Measurements from ENCODE around the gene TBC1D1. TPM values are rescaled to one million over a fixed set of nuclear protein-coding genes. Genes with fewer than 3 reads are reported as not detected.
A peak's percentile ranks its signal among the peaks of the same experiment; 100 is the strongest.

The TBC1D1 gene
- polyA plus RNA-seq, 3 donors from 2014 or later, result 15.2 to 33.3 (median 18.0) TPM

GRCh38 chr4:38003102-38003501 is 112.2 kb downstream of the TBC1D1 start:
- DNase-seq, result peak; percentile 66 to 68 (median 67)
- Mint-ChIP-seq H3K27me3 (ENCODE audit: low read depth in 3 of 3) (peaks cover 0 to 2% (median 0%) of the 10 kb centered on the region in 3 donors), H3K4me1 (peaks cover 71 to 79% of the 10 kb centered on the region in 2 donors), H3K4me3 (peak overlapping the region; percentile 57 to 78 (median 72)), H3K36me3 (peaks cover 0 to 9% (median 0%) of the 10 kb centered on the region in 3 donors), H3K9me3 (no peaks in the 10 kb centered on the region), H3K27ac (peak overlapping the region; percentile 70 to 86 (median 78))

DNA sequence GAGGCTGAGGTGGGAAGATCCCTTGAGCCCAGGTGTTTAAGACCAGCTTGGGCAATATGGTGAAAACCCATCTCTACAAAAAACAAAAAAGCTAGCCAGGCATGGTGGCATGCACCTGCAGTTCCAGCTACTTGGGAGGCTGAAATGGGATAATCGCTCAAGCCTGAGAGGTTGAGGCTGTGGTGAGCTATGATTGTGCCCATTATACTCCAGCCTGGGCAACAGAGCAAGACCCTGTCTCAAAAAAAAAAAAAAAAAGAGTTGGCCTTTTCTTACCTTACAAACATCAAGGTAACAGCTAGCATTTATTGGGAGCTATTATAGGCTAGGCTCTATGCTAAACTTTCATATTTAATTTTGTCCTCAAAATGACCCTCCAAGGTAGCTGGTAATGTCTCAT is 112.7 kb downstream of the TBC1D1 start:
- peaks cover 0 to 2% (median 0%) of the 10 kb centered on the region in 3 donors for H3K27me3 Mint-ChIP-seq (ENCODE audit: low read depth in 3 of 3)
- H3K4me3 Mint-ChIP-seq, result peak overlapping the region; percentile 57 to 78 (median 72)
- peaks cover 71 to 79% of the 10 kb centered on the region in 2 donors for H3K4me1 Mint-ChIP-seq
- H3K27ac Mint-ChIP-seq, result peak overlapping the region; percentile 70 to 86 (median 78)
- DNase-seq, result no peak
- H3K9me3 Mint-ChIP-seq, result no peaks in the 10 kb centered on the region
- H3K36me3 Mint-ChIP-seq, result peaks cover 0 to 9% (median 0%) of the 10 kb centered on the region in 3 donors

- H3K4me1 Mint-ChIP-seq, result peaks cover 71 to 79% of the 10 kb centered on the region in 2 donors
- peaks cover 0 to 2% (median 0%) of the 10 kb centered on the region in 3 donors for H3K27me3 Mint-ChIP-seq (ENCODE audit: low read depth in 3 of 3)
- H3K9me3 Mint-ChIP-seq, result no peaks in the 10 kb centered on the region
- no peak for DNase-seq
- H3K4me3 Mint-ChIP-seq, result peak overlapping the region in 1 of 5 donors; percentile 28
- H3K27ac Mint-ChIP-seq, result peak overlapping the region in 4 of 6 donors; percentile 28 to 55 (median 40)
- peaks cover 0 to 9% (median 0%) of the 10 kb centered on the region in 3 donors for H3K36me3 Mint-ChIP-seq
These were observed 113.2 kb downstream of the TBC1D1 start for GRCh38 chr4:38004062-38004461.

GRCh38 chr4:38004887-38005286 is 114.0 kb downstream of the TBC1D1 start:
- H3K27me3 Mint-ChIP-seq (ENCODE audit: low read depth in 3 of 3), result peaks cover 0 to 2% (median 0%) of the 10 kb centered on the region in 3 donors
- peak overlapping the region in 1 of 5 donors; percentile 12 for H3K4me3 Mint-ChIP-seq
- H3K27ac Mint-ChIP-seq, result peak overlapping the region in 2 of 6 donors; percentile 28 to 69
- H3K36me3 Mint-ChIP-seq, result peaks cover 0 to 9% (median 0%) of the 10 kb centered on the region in 3 donors
- H3K4me1 Mint-ChIP-seq, result peaks cover 65 to 71% of the 10 kb centered on the region in 2 donors
- no peak for DNase-seq
- H3K9me3 Mint-ChIP-seq, result no peaks in the 10 kb centered on the region

DNA sequence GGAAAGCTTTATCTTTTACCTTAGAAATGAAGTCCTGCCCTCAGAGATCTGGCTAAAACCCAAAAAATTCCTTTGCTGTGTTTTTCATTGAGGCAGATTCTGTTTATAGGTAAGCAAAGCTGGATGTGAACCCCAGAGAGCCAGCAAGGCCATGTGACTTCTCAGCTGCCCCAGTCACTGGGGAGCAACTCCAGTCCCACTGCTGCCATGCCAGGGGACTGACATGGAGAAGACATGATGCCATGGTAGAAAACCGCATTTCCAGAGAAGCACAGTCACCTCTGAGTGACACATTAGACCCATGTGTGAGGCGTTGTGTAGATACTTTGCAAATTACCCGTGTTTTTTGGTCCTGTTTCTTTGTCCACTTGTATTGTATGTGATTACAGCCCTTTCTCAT is 114.8 kb downstream of the TBC1D1 start:
- Mint-ChIP-seq H3K4me3 (peak overlapping the region in 1 of 5 donors; percentile 19), H3K27me3 (ENCODE audit: low read depth in 3 of 3) (peaks cover 0 to 2% (median 0%) of the 10 kb centered on the region in 3 donors), H3K27ac (peak overlapping the region in 3 of 6 donors; percentile 32 to 53 (median 48)), H3K36me3 (peaks cover 0 to 9% (median 0%) of the 10 kb centered on the region in 3 donors), H3K4me1 (peaks cover 65 to 77% of the 10 kb centered on the region in 2 donors), H3K9me3 (no peaks in the 10 kb centered on the region)
- DNase-seq, result no peak

GRCh38 chr4:38007645-38008044 is 116.8 kb downstream of the TBC1D1 start:
- Mint-ChIP-seq H3K9me3 (no peaks in the 10 kb centered on the region), H3K4me3 (peak overlapping the region in 4 of 5 donors; percentile 0 to 38 (median 8)), H3K4me1 (peaks cover 64 to 77% of the 10 kb centered on the region in 2 donors), H3K27ac (peak overlapping the region in 5 of 6 donors; percentile 5 to 60 (median 22)), H3K27me3 (ENCODE audit: low read depth in 3 of 3) (peaks cover 0 to 2% (median 0%) of the 10 kb centered on the region in 3 donors), H3K36me3 (peaks cover 0 to 4% (median 0%) of the 10 kb centered on the region in 3 donors)
- DNase-seq, result no peak

GRCh38 chr4:38008571-38009021 is 117.7 kb downstream of the TBC1D1 start:
- Mint-ChIP-seq H3K27ac (peak overlapping the region; percentile 22 to 73 (median 56)), H3K4me3 (peak overlapping the region in 4 of 5 donors; percentile 5 to 52 (median 42)), H3K27me3 (ENCODE audit: low read depth in 3 of 3) (peaks cover 0 to 2% (median 0%) of the 10 kb centered on the region in 3 donors), H3K4me1 (peaks cover 54 to 68% of the 10 kb centered on the region in 2 donors), H3K9me3 (no peaks in the 10 kb centered on the region), H3K36me3 (peaks cover 0 to 4% (median 0%) of the 10 kb centered on the region in 3 donors)
- DNase-seq, result no peak

GRCh38 chr4:38009421-38009820 is 118.5 kb downstream of the TBC1D1 start:
- Mint-ChIP-seq H3K27ac (no peak overlapping the region), H3K36me3 (peaks cover 0 to 4% (median 0%) of the 10 kb centered on the region in 3 donors), H3K9me3 (no peaks in the 10 kb centered on the region), H3K4me3 (no peak overlapping the region), H3K27me3 (ENCODE audit: low read depth in 3 of 3) (peaks cover 0 to 2% (median 0%) of the 10 kb centered on the region in 3 donors), H3K4me1 (peaks cover 47 to 59% of the 10 kb centered on the region in 2 donors)
- no peak for DNase-seq

- Mint-ChIP-seq H3K27ac (no peak overlapping the region), H3K4me1 (peaks cover 42 to 54% of the 10 kb centered on the region in 2 donors), H3K27me3 (ENCODE audit: low read depth in 3 of 3) (peaks cover 0 to under 1% (median 0%) of the 10 kb centered on the region in 3 donors), H3K36me3 (peaks cover 3 to 6% (median 3%) of the 10 kb centered on the region in 3 donors), H3K4me3 (no peak overlapping the region), H3K9me3 (no peaks in the 10 kb centered on the region)
- DNase-seq, result no peak
These were observed 119.1 kb downstream of the TBC1D1 start for GRCh38 chr4:38009949-38010348.

DNA sequence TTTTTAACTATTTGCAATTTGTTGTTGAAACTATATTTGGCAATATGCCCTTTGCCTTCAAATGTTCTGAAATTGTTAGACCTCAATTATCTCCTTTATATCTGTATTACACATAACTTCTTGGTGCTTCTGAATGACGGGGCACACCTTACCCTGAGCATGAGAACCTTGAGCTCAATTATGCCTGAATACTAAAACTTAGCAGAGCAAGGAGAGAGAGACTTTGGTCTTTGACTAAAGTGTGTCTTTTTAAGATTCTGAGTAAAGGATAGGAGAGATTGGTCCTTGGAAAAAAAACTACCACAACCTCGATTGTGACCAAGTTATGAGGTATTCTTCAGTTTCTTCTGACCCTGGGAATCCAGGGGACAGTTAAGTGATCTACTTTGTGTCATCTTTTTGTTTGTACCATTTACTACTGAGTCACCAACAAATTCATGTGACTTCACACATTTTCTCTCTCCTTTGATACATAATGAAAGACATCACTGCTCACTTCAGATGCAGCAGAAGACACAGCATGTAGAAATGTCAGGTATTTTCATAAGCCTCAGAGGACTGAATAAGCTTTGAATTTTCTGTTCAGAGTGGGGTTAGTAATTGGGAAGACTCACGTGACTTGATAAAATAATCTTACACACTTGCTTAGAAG is 120.8 kb downstream of the TBC1D1 start:
- Mint-ChIP-seq H3K27ac (peak overlapping the region in 1 of 6 donors; percentile 32), H3K4me1 (peaks cover 32 to 41% of the 10 kb centered on the region in 2 donors), H3K36me3 (peaks cover 7 to 12% (median 12%) of the 10 kb centered on the region in 3 donors), H3K27me3 (ENCODE audit: low read depth in 3 of 3) (peaks cover 0 to 1% (median 0%) of the 10 kb centered on the region in 3 donors), H3K4me3 (no peak overlapping the region), H3K9me3 (no peaks in the 10 kb centered on the region)
- no peak for DNase-seq

DNA sequence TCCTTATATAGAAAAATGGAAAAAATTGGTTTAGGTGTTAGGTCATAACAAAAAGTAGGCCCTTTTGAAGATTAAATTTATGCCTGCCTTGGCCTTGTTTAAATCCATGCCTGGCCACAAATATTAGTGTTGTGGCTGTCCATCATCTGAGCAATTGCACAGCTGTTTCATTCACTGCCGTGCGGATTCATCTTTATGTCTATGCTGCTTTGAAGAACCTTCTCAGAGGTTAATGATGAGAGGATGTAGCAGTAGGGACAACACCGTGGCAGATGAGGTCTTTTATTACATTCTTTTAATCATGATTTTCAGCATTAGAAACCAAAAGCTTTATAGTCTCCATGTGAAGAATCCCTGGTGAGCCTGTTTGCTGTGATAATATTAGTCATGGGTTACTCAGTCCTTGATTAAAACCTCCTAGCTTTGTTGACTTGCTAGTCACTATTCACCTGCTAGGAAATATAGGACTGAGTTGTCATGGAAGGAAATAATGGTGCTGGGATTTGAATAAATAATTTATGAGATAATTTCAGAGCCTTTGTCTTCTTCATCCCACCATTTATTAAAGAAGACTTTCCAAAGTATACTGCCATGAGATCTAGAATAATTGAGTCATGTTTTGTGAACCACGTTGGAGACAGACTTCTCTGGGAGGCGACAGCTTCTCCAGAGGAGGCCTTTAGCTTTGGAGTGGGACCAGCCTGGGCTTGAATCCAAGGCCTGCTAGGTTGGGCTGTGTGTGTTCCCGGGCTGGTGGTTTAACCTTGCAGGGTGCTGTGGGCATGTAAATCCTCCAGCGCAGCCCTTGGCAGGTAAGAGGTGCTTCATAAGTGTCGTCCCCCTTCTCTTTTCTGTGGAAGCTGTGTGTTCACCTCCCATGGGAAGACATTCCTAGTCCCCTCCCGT is 122.8 kb downstream of the TBC1D1 start:
- no peaks in the 10 kb centered on the region for H3K9me3 Mint-ChIP-seq
- no peak overlapping the region for H3K27ac Mint-ChIP-seq
- no peak for DNase-seq
- H3K4me3 Mint-ChIP-seq, result no peak overlapping the region
- peaks cover 13 to 21% of the 10 kb centered on the region in 2 donors for H3K4me1 Mint-ChIP-seq
- H3K36me3 Mint-ChIP-seq, result peaks cover 9 to 15% (median 15%) of the 10 kb centered on the region in 3 donors
- H3K27me3 Mint-ChIP-seq (ENCODE audit: low read depth in 3 of 3), result peaks cover 0 to 1% (median 0%) of the 10 kb centered on the region in 3 donors

GRCh38 chr4:38014421-38014852 is 123.6 kb downstream of the TBC1D1 start:
- Mint-ChIP-seq H3K4me3 (no peak overlapping the region), H3K9me3 (no peaks in the 10 kb centered on the region), H3K36me3 (peaks cover 9 to 15% (median 15%) of the 10 kb centered on the region in 3 donors), H3K4me1 (peaks cover 8 to 17% of the 10 kb centered on the region in 2 donors), H3K27ac (no peak overlapping the region), H3K27me3 (ENCODE audit: low read depth in 3 of 3) (peaks cover 0 to 1% (median 0%) of the 10 kb centered on the region in 3 donors)
- DNase-seq, result no peak

DNA sequence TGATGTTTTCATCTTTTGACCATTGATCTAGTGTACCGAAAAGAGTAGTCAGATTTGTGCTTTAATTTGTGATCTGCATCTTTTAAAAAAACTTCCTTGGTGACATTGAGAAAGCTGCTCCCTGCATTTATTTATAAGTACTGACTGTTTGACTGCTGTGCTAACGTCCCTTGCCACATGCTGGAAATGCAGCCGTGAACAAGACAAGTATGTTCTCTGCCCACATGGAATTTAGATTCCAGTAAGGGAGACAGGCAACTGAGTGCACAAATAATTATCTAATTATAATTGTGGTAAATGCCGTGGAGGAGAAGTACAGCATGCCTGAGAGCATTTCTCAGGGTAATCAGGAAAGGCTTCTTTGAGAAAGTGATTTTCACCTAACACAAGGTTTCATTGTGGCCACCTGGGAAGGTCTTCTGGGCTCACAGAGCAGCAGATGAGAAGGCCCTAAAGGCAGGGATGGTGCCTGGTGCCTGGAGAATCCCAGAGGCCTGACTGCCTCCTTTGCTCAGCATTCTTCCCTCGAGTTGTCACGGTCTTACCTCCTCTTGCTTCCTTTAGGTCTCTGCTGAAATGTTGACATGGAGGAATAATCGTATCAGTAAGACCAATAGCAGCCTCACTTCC is 125.1 kb downstream of the TBC1D1 start:
- peaks cover 0 to 1% (median 0%) of the 10 kb centered on the region in 3 donors for H3K27me3 Mint-ChIP-seq (ENCODE audit: low read depth in 3 of 3)
- no peak overlapping the region for H3K27ac Mint-ChIP-seq
- no peak overlapping the region for H3K4me3 Mint-ChIP-seq
- no peaks in the 10 kb centered on the region for H3K9me3 Mint-ChIP-seq
- H3K36me3 Mint-ChIP-seq, result peaks cover 15 to 21% (median 21%) of the 10 kb centered on the region in 3 donors
- DNase-seq, result no peak
- H3K4me1 Mint-ChIP-seq, result peaks cover 6 to 9% of the 10 kb centered on the region in 2 donors
